K562 (cell line): ENCODE results near the gene ZKSCAN3. TPM values are rescaled to one million over a fixed set of nuclear protein-coding genes. Genes with fewer than 3 reads are reported as not detected.
A peak's percentile ranks its signal among the peaks of the same experiment; 100 is the strongest.

Experiments used
- ASH1L ChIP-seq: fragments of 450-650 bp; IDR thresholded peaks from 2 replicates; pipeline ENCODE4 v1.6.1; 2018; ENCODE audit warnings: borderline replicate concordance, mild to moderate bottlenecking, low read depth; ENCODE audit not compliant: partially characterized antibody
- CSDE1 ChIP-seq, 2 experiments: fragments of 450-650 bp; IDR thresholded peaks; 2 replicates each; pipeline ENCODE4 v1.6.1; 2016; ENCODE audit warnings: mild to moderate bottlenecking in 1 of 2
- CTCF ChIP-seq, 3 experiments: IDR thresholded peaks in 2 of 3; conservative IDR thresholded peaks in 1 of 3; 2 replicates each; pipeline ENCODE4 v1.5.1; 2011 to 2012; ENCODE audit warnings: low read length in 3 of 3, mild to moderate bottlenecking in 3 of 3, control low read depth in 2 of 3, improper control_type of control experiment in 1 of 3, inconsistent platforms in 1 of 3, low read depth in 1 of 3, mixed read lengths in 1 of 3, moderate library complexity in 1 of 3; ENCODE audit not compliant: insufficient read depth in 2 of 3
- EP400 ChIP-seq: fragments of 450-650 bp; IDR thresholded peaks from 2 replicates; pipeline ENCODE4 v1.6.1; 2017; ENCODE audit warnings: antibody characterized with exemption, mild to moderate bottlenecking, moderate library complexity
- ETV1 ChIP-seq: fragments of 450-650 bp; conservative IDR thresholded peaks from 2 replicates; pipeline ENCODE4 v1.6.1; 2016; ENCODE audit warnings: missing genetic modification characterization, control low read depth, low read depth, missing compliant biosample characterization
- ETV5 ChIP-seq: sonication (generic); formaldehyde crosslinking; IDR thresholded peaks from 2 replicates; pipeline ENCODE4 v1.4.0; 2020; ENCODE audit warnings: low read depth, mild to moderate bottlenecking, missing genetic modification reagents
- KDM1A ChIP-seq, 2 experiments: fragments of 450-650 bp; IDR thresholded peaks; 2 replicates each; pipeline ENCODE4 v1.6.1; 2016; ENCODE audit warnings: mild to moderate bottlenecking in 2 of 2
- MYC ChIP-seq, 2 experiments: fragments of 250-450 bp in 1 of 2; sonication (Bioruptor Pico) in 1 of 2; IDR thresholded peaks; 2 replicates each; pipeline versions ENCODE4 v1.5.1 to v1.6.1; 2012 to 2021; ENCODE audit warnings: low read depth in 2 of 2, borderline replicate concordance in 1 of 2, improper control_type of control experiment in 1 of 2, low read length in 1 of 2, mild to moderate bottlenecking in 1 of 2, moderate library complexity in 1 of 2
- NCOA6 ChIP-seq: fragments of 450-650 bp; IDR thresholded peaks from 2 replicates; pipeline ENCODE4 v1.6.1; 2017; ENCODE audit warnings: mild to moderate bottlenecking
- NONO ChIP-seq, 2 experiments: fragments of 200-400 bp in 1 of 2; fragments of 450-650 bp in 1 of 2; formaldehyde crosslinking in 1 of 2; IDR thresholded peaks; 2 replicates each; pipeline ENCODE4 v1.6.1; 2017; ENCODE audit warnings: low read depth in 2 of 2, mild to moderate bottlenecking in 2 of 2, moderate library complexity in 2 of 2, low read length in 1 of 2
- NRF1 ChIP-seq, 2 experiments: fragments of 450-650 bp; IDR thresholded peaks in 1 of 2; conservative IDR thresholded peaks in 1 of 2; 2 replicates each; pipeline ENCODE4 v1.6.1; 2014; ENCODE audit warnings: mild to moderate bottlenecking in 2 of 2
- OTX1 ChIP-seq: fragments of 450-650 bp; formaldehyde crosslinking; IDR thresholded peaks from 2 replicates; pipeline ENCODE4 v1.4.0; 2022; ENCODE audit warnings: mild to moderate bottlenecking
- PTRF ChIP-seq: fragments of 450-650 bp; IDR thresholded peaks from 2 replicates; pipeline ENCODE4 v1.6.1; 2016; ENCODE audit warnings: mild to moderate bottlenecking, missing genetic modification characterization, missing compliant biosample characterization
- SMARCA4 ChIP-seq: fragments of 450-650 bp; IDR thresholded peaks from 2 replicates; pipeline ENCODE4 v1.6.1; 2016
- SRSF3 ChIP-seq: fragments of 200-400 bp; formaldehyde crosslinking; IDR thresholded peaks from 2 replicates; pipeline ENCODE4 v1.6.1; 2016; ENCODE audit warnings: mild to moderate bottlenecking, low read length, moderate library complexity; ENCODE audit not compliant: insufficient read depth
- TGIF2 ChIP-seq: sonication (generic); formaldehyde crosslinking; IDR thresholded peaks from 2 replicates; pipeline ENCODE4 v1.8.1; 2022; ENCODE audit warnings: mild to moderate bottlenecking, missing genetic modification reagents, moderate library complexity
- U2AF1 ChIP-seq: fragments of 200-400 bp; formaldehyde crosslinking; optimal IDR thresholded peaks from 2 replicates; pipeline ENCODE3; 2017; ENCODE audit warnings: mild to moderate bottlenecking, low read depth, low read length, moderate library complexity
- ZBTB5 ChIP-seq: fragments of 450-650 bp; IDR thresholded peaks from 2 replicates; pipeline ENCODE4 v1.6.1; 2017; ENCODE audit warnings: antibody characterized with exemption
- ZFX ChIP-seq: sonication (generic); formaldehyde crosslinking; IDR thresholded peaks from 2 replicates; pipeline ENCODE4 v1.8.0; 2022; ENCODE audit warnings: mild to moderate bottlenecking, missing genetic modification reagents, moderate library complexity
- ZNF518B ChIP-seq: fragments of 250-450 bp; sonication (Bioruptor Pico); IDR thresholded peaks from 2 replicates; pipeline ENCODE4 v1.5.0; 2021; ENCODE audit warnings: mild to moderate bottlenecking, moderate library complexity
- polyA plus RNA-seq, 8 experiments: library from polyadenylated mRNA; depleted of rRNA in 4 of 8; stranded (reverse) in 5 of 8; unstranded in 3 of 8; fragments of >200 nt; fragmentation: Nextera tagmentation in 2 of 8; fragmentation: Illumina TruSeq in 1 of 8; extraction: Ambion mirVana in 2 of 8; extraction: Trizol in 1 of 8; gene quantifications; 2 replicates each; pipeline versions ENCODE4 v1.2.1 to v1.2.3, GENCODE V29; 2011 to 2014; ENCODE audit warnings: inconsistent platforms in 1 of 8, missing spikeins in 1 of 8
- total RNA-seq, 7 experiments: library from RNA; depleted of rRNA in 6 of 7; stranded (reverse); fragments of >200 nt in 6 of 7; fragmentation: Illumina TruSeq in 2 of 7; extraction: Trizol in 2 of 7; gene quantifications; 2 replicates each; pipeline versions ENCODE4 v1.2.1 to v1.2.3, GENCODE V29; 2011 to 2021; ENCODE audit warnings: low replicate concordance in 1 of 7

ZKSCAN3 gene
- total and polyA plus RNA-seq, 9 of the 15 experiments (the other 6 are each of a cell fraction or from before 2014, with no cell fraction given) = 3.0 to 12.4 (median 10.2) TPM

GRCh38 chr6:28355743-28356665, 6.3 kb downstream of the ZKSCAN3 start (continued):
- TF ChIP-seq MYC (IDR thresholded peaks at IDR 0.05; ENCODE audit: low read depth, low read length) (peak; percentile 31; the same call in 1 of the 2 replicates), MYC (CRISPR knock-in tag; IDR thresholded peaks at IDR 0.05; ENCODE audit: borderline replicate concordance, low read depth) (no peak), NRF1 (conservative IDR thresholded peaks at IDR 0.05 in 1 of 2, IDR thresholded peaks at IDR 0.05 in 1 of 2) (peak; percentile 10 to 23; a peak in 1 of 4 replicates), ZFX (CRISPR knock-in tag) (peak; percentile 54), CSDE1 (IDR thresholded peaks at IDR 0.05) (no peak), U2AF1 (no peak), TGIF2 (CRISPR knock-in tag) (no peak), CTCF (IDR thresholded peaks at IDR 0.05 in 2 of 3, conservative IDR thresholded peaks at IDR 0.05 in 1 of 3; ENCODE audit: insufficient read depth in 2 of 3, low read depth in 1 of 3, low read length in 3 of 3) (peak; percentile 79 to 95 (median 84)), EP400 (peak; percentile 69), NCOA6 (no peak), ZBTB5 (no peak), ASH1L (no peak), KDM1A (IDR thresholded peaks at IDR 0.05) (no peak), ZNF518B (CRISPR knock-in tag) (no peak), SMARCA4 (peak; percentile 70), ETV1 (no peak; the same call in 1 of the 2 replicates), SRSF3 (no peak), OTX1 (CRISPR knock-in tag) (no peak), NONO (IDR thresholded peaks at IDR 0.05; ENCODE audit: low read depth in 2 of 2, low read length in 1 of 2) (0 out of 4 replicates have a peak, but pooled peaks of 1 of the 2 experiments have one; percentile 8), PTRF (no peak), ETV5 (CRISPR knock-in tag) (peak; percentile 72; the same call in 1 of the 2 replicates)
